Measurements from ENCODE around the gene BCKDK. TPM values are rescaled to one million over a fixed set of nuclear protein-coding genes. Genes with fewer than 3 reads are reported as not detected.

The BCKDK gene
- total and polyA plus RNA-seq, 2 of the 13 experiments (the other 11 are each of a cell fraction or from before 2014, with no cell fraction given), result 24.9 to 42.6 TPM

DNA sequence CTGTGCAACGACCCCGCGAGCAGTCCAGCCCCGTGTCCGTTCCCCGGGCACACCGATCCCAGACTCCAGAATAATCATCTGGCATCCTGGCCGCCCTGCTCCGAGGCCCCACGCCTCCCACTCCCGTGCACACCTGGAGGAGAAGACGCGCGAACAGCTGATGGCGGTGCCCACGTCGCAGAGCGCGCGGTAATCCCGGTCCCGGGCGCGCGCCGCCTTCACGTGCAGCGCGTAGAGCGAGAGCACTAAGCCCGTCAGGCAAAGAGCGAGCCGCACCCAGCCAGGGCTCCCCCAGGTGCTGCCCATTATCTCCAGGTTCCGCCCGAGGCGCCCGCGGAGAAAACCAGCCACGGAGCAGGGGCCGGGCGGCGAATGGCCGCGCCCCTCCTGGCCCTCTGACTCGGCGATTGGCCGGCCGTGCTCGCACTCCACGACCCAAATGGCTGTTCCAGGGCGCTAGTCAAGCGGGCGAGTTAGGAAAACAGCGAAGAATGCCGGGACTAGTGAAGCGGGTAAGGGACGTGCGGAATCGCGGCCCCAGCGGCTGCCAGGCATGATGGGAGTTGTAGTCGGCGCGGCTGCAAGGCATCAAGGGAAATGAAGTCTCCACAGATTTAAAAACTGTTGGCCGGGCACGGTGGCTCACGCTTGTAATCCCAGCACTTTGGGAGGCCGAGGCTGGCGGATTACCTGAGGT, 13.6 kb upstream of the BCKDK start, which contains the start of gene VKORC1 (continued):
- peak; percentile 74 for TF ChIP-seq FOXK1 (CRISPR knock-in tag; IDR thresholded peaks at IDR 0.05; ENCODE audit: borderline replicate concordance, low read depth)
- TF ChIP-seq NBN (conservative IDR thresholded peaks at IDR 0.05), result no peak
- TF ChIP-seq ZNF20 (CRISPR knock-in tag; IDR thresholded peaks at IDR 0.05), result no peak
- no peak for TF ChIP-seq CERS6 (CRISPR knock-in tag; IDR thresholded peaks at IDR 0.05)
- peak; percentile 70 for TF ChIP-seq REPIN1 (CRISPR knock-in tag; IDR thresholded peaks at IDR 0.05; ENCODE audit: borderline replicate concordance, low read depth)
- 0 out of 2 replicates have a peak, but pooled peaks have one; percentile 33 for TF ChIP-seq GATA4 (IDR thresholded peaks at IDR 0.05; ENCODE audit: borderline replicate concordance, low read depth)
- TF ChIP-seq ZNF572 (CRISPR knock-in tag; IDR thresholded peaks at IDR 0.05), result peak; percentile 32; the same call in 1 of the 2 replicates
- peak; percentile 89; the same call in 1 of the 2 replicates for TF ChIP-seq MED1 (CRISPR knock-in tag; IDR thresholded peaks at IDR 0.05)
- no peak for TF ChIP-seq SRSF9 (IDR thresholded peaks at IDR 0.05; ENCODE audit: borderline replicate concordance, insufficient read depth, low read depth, low read length, poor library complexity, severe bottlenecking)
- TF ChIP-seq ZNF10 (CRISPR knock-in tag; IDR thresholded peaks at IDR 0.05; ENCODE audit: borderline replicate concordance, low read depth), result no peak
- TF ChIP-seq ZNF333 (CRISPR knock-in tag; IDR thresholded peaks at IDR 0.05; ENCODE audit: borderline replicate concordance), result no peak; the same call in 1 of the 2 replicates
- peak; percentile 84 for TF ChIP-seq SRY (CRISPR knock-in tag; IDR thresholded peaks at IDR 0.05)
- TF ChIP-seq CHD4 (IDR thresholded peaks at IDR 0.05; ENCODE audit: borderline replicate concordance, low read length), result no peak
- TF ChIP-seq ZFAT (CRISPR knock-in tag; conservative IDR thresholded peaks at IDR 0.05), result 0 out of 2 replicates have a peak, but pooled peaks have one; percentile 62
- TF ChIP-seq STAG1 (CRISPR knock-in tag; IDR thresholded peaks at IDR 0.05), result peak; percentile 2
- TF ChIP-seq SRSF4 (IDR thresholded peaks at IDR 0.05; ENCODE audit: low read depth, low read length, poor library complexity, severe bottlenecking), result no peak
- TF ChIP-seq SIX1 (CRISPR knock-in tag; IDR thresholded peaks at IDR 0.05; ENCODE audit: borderline replicate concordance), result no peak
- peak; percentile 95 for TF ChIP-seq ELF4 (CRISPR knock-in tag; IDR thresholded peaks at IDR 0.05; ENCODE audit: borderline replicate concordance)
- peak; percentile 79 for TF ChIP-seq ZBTB14 (CRISPR knock-in tag; IDR thresholded peaks at IDR 0.05)
- no peak for TF ChIP-seq ZNF530 (CRISPR knock-in tag; IDR thresholded peaks at IDR 0.05; ENCODE audit: low read depth)
- no peak for TF ChIP-seq CBX2 (IDR thresholded peaks at IDR 0.05; ENCODE audit: low read depth, low read length)
- TF ChIP-seq CBX2 (CRISPR knock-in tag; IDR thresholded peaks at IDR 0.05; ENCODE audit: low read depth), result no peak; the same call in 1 of the 2 replicates
- peak; percentile 51; the same call in 1 of the 2 replicates for TF ChIP-seq CHD2 (IDR thresholded peaks at IDR 0.05; ENCODE audit: low read depth, low read length)
- no peak for TF ChIP-seq ZIK1 (CRISPR knock-in tag; IDR thresholded peaks at IDR 0.05; ENCODE audit: borderline replicate concordance, low read depth)
- peak; percentile 98 for TF ChIP-seq ZNF143 (CRISPR knock-in tag; IDR thresholded peaks at IDR 0.05)
- no peak for TF ChIP-seq FOXO4 (CRISPR knock-in tag; conservative IDR thresholded peaks at IDR 0.05)
